ENCODE measurements around the gene ZGRF1.
A peak's percentile ranks its signal among the peaks of the same experiment; 100 is the strongest.

ZGRF1 gene

GRCh38 chr4:112517067-112517634, 119.6 kb downstream of the ZGRF1 start:
- H3K4me3 ChIP-seq (ENCODE audit: low read depth, low read length): peak overlapping the region; percentile 52

DNA sequence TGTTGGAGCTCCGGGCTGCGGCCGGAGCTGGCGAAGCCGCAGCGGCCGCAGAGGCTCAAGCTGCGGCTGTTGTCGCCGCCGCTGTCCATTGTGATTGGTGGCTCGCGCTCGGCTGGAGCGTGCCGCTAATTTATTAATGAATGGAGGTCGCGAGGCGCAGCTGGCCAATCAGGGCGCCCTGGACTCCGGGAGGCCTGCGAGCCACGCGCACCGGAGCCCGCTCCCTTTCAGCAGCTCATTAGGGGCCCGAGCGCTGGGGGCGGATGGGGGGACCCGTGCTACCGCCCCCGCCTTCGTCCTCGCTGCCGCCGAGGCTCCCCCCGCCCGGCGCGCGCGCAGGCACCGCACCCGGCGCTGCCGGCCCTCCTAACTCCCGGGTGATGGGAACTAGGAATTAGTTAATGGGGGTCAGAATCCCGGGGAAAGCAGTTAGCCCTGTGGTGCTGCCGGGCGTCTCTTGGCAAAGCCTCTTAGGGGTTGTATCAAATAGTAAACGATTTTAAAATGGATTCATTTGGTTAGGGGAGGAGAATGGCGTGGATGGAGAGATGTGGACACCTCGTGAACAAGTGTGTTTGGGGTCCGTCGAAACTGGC, 120.1 kb downstream of the ZGRF1 start:
- no peaks in the 10 kb centered on the region for H3K36me3 ChIP-seq (ENCODE audit: control insufficient read depth, insufficient read depth, low read length)
- H3K27me3 ChIP-seq (ENCODE audit: control insufficient read depth, insufficient read depth, low read length): peaks cover 93% of the 10 kb centered on the region
- H3K9me3 ChIP-seq (ENCODE audit: control insufficient read depth, insufficient read depth, low read length): no peaks in the 10 kb centered on the region
- peak overlapping the region; percentile 19 for H3K9ac ChIP-seq (ENCODE audit: low read depth, low read length)
- H3K4me3 ChIP-seq (ENCODE audit: low read depth, low read length): peak overlapping the region; percentile 52
- peaks cover 35% of the 10 kb centered on the region for H3K4me1 ChIP-seq (ENCODE audit: control insufficient read depth, insufficient read depth, low read length)

More at GRCh38 chr4:112517067-112517634, 119.6 kb downstream of the ZGRF1 start:
- Histone ChIP-seq H3K27me3 (ENCODE audit: control insufficient read depth, insufficient read depth, low read length) (peaks cover 93% of the 10 kb centered on the region), H3K4me1 (ENCODE audit: control insufficient read depth, insufficient read depth, low read length) (peaks cover 35% of the 10 kb centered on the region), H3K9me3 (ENCODE audit: control insufficient read depth, insufficient read depth, low read length) (no peaks in the 10 kb centered on the region), H3K36me3 (ENCODE audit: control insufficient read depth, insufficient read depth, low read length) (no peaks in the 10 kb centered on the region), H3K9ac (ENCODE audit: low read depth, low read length) (peak overlapping the region; percentile 19)

GRCh38 chr4:112516066-112516470, 120.6 kb downstream of the ZGRF1 start, which contains the start of gene NEUROG2:
TSS of gene NEUROG2 (minus strand) at chr4:112516180. CDS start at chr4:112515475, 705 bp downstream.
- Histone ChIP-seq H3K36me3 (ENCODE audit: control insufficient read depth, insufficient read depth, low read length) (no peaks in the 10 kb centered on the region), H3K9ac (ENCODE audit: low read depth, low read length) (peak within 1 kb of the TSS; percentile 19), H3K27me3 (ENCODE audit: control insufficient read depth, insufficient read depth, low read length) (peaks cover 93% of the 10 kb centered on the region), H3K4me3 (ENCODE audit: low read depth, low read length) (peak within 1 kb of the TSS; percentile 60), H3K4me1 (ENCODE audit: control insufficient read depth, insufficient read depth, low read length) (peaks cover 30% of the 10 kb centered on the region), H3K9me3 (ENCODE audit: control insufficient read depth, insufficient read depth, low read length) (no peaks in the 10 kb centered on the region)

DNA sequence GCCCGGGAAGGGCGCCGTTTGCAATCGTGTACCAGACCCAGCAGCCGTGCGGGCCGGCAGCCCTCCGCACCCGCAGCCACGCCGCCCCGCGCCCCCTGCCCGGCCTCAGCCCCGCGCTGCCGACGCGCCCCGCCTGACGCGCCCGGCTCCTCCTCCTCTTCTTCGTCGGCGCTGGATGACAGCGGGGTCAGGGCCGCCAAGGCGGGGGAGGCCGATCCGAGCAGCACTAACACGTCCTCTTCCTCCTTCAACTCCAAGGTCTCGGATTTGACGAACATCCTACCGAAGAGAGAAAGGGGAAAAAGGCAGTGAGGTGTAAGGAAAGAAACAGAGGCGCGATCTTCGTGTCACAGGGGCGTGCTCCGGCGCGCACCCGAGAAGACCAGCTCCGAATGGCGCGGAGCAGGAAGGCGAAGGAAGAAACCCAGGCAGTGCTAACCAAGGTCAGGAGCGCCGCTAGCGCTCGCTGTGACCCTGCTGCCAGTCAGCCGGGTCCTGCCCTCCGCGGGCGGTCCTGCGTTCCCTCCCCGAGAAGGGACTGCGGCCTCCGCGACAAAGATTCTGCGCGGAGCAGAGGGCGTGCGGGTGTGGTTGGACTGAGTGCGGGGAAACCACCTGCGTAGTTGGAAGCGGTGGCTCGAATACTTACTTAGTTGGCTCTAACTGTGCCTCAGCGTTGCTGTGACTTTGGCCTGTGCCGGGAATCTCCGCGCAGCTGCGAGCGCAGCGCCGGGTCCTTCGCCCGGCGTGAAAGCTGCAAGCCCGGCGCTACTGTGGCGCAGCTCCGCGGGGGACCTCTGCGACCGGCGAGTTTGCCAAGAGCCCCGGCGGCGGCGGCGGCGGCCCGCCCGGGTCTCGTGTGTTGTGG, 121.3 kb downstream of the ZGRF1 start:
- peaks cover 24% of the 10 kb centered on the region for H3K4me1 ChIP-seq (ENCODE audit: control insufficient read depth, insufficient read depth, low read length)
- H3K9ac ChIP-seq (ENCODE audit: low read depth, low read length): no peak overlapping the region
- H3K36me3 ChIP-seq (ENCODE audit: control insufficient read depth, insufficient read depth, low read length): no peaks in the 10 kb centered on the region
- no peaks in the 10 kb centered on the region for H3K9me3 ChIP-seq (ENCODE audit: control insufficient read depth, insufficient read depth, low read length)
- H3K4me3 ChIP-seq (ENCODE audit: low read depth, low read length): peak overlapping the region; percentile 60
- H3K27me3 ChIP-seq (ENCODE audit: control insufficient read depth, insufficient read depth, low read length): peaks cover 93% of the 10 kb centered on the region

GRCh38 chr4:112514647-112515197, 122.0 kb downstream of the ZGRF1 start:
- no peaks in the 10 kb centered on the region for H3K9me3 ChIP-seq (ENCODE audit: control insufficient read depth, insufficient read depth, low read length)
- H3K27me3 ChIP-seq (ENCODE audit: control insufficient read depth, insufficient read depth, low read length): peaks cover 93% of the 10 kb centered on the region
- H3K4me3 ChIP-seq (ENCODE audit: low read depth, low read length): peak overlapping the region; percentile 60
- H3K36me3 ChIP-seq (ENCODE audit: control insufficient read depth, insufficient read depth, low read length): no peaks in the 10 kb centered on the region
- H3K4me1 ChIP-seq (ENCODE audit: control insufficient read depth, insufficient read depth, low read length): peaks cover 21% of the 10 kb centered on the region
- no peak overlapping the region for H3K9ac ChIP-seq (ENCODE audit: low read depth, low read length)

DNA sequence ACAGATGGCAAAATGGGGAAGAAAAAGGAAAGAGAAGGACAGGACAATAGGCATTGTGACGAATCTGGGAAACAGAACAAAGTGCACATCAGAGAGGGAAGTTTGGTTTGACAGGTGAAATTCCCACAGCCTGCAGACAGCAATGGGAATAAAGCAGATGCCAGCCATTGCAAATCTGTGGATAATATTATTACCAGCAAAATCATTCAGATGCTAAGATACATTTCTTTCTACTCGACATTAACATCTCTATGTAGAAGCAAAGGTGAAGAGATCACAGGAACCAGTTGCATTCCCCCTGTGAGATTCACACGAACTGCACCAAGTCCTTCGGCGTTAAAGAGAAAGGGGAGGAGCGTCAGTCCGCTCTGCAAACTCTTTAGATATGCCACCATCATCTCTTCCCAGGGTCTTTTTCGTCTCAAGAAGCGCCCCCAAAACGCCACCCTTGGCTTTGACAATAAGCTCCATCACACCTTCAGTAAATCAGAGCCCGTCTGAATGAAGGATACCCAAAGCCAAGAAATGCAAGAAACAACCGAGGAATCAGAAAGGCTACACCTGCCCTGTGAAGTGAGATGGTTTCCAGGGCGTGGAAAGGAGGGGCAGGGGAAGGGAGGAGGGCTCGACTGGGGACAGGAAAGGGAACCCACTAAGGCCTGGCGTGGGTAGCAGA, 122.6 kb downstream of the ZGRF1 start:
- no peaks in the 10 kb centered on the region for H3K9me3 ChIP-seq (ENCODE audit: control insufficient read depth, insufficient read depth, low read length)
- H3K36me3 ChIP-seq (ENCODE audit: control insufficient read depth, insufficient read depth, low read length): no peaks in the 10 kb centered on the region
- H3K4me1 ChIP-seq (ENCODE audit: control insufficient read depth, insufficient read depth, low read length): peaks cover 21% of the 10 kb centered on the region
- peak overlapping the region; percentile 60 for H3K4me3 ChIP-seq (ENCODE audit: low read depth, low read length)
- H3K9ac ChIP-seq (ENCODE audit: low read depth, low read length): no peak overlapping the region
- H3K27me3 ChIP-seq (ENCODE audit: control insufficient read depth, insufficient read depth, low read length): peaks cover 93% of the 10 kb centered on the region

GRCh38 chr4:112511803-112512118, 124.9 kb downstream of the ZGRF1 start:
- no peaks in the 10 kb centered on the region for H3K36me3 ChIP-seq (ENCODE audit: control insufficient read depth, insufficient read depth, low read length)
- H3K27me3 ChIP-seq (ENCODE audit: control insufficient read depth, insufficient read depth, low read length): peaks cover 93% of the 10 kb centered on the region
- H3K4me1 ChIP-seq (ENCODE audit: control insufficient read depth, insufficient read depth, low read length): peaks cover 21% of the 10 kb centered on the region
- no peaks in the 10 kb centered on the region for H3K9me3 ChIP-seq (ENCODE audit: control insufficient read depth, insufficient read depth, low read length)
- H3K9ac ChIP-seq (ENCODE audit: low read depth, low read length): no peak overlapping the region
- H3K4me3 ChIP-seq (ENCODE audit: low read depth, low read length): peak overlapping the region; percentile 45

- Histone ChIP-seq H3K27me3 (ENCODE audit: control insufficient read depth, insufficient read depth, low read length) (peaks cover 97% of the 10 kb centered on the region), H3K9ac (ENCODE audit: low read depth, low read length) (no peak overlapping the region), H3K4me3 (ENCODE audit: low read depth, low read length) (peak overlapping the region; percentile 45)
Measured at GRCh38 chr4:112511093-112511802, 125.5 kb downstream of the ZGRF1 start.

GRCh38 chr4:112510291-112511092, 126.2 kb downstream of the ZGRF1 start:
- Histone ChIP-seq H3K36me3 (ENCODE audit: control insufficient read depth, insufficient read depth, low read length) (no peaks in the 10 kb centered on the region), H3K27me3 (ENCODE audit: control insufficient read depth, insufficient read depth, low read length) (peaks cover 99% of the 10 kb centered on the region), H3K4me3 (ENCODE audit: low read depth, low read length) (peak overlapping the region; percentile 45), H3K4me1 (ENCODE audit: control insufficient read depth, insufficient read depth, low read length) (peaks cover 19% of the 10 kb centered on the region), H3K9me3 (ENCODE audit: control insufficient read depth, insufficient read depth, low read length) (no peaks in the 10 kb centered on the region), H3K9ac (ENCODE audit: low read depth, low read length) (no peak overlapping the region)

More at GRCh38 chr4:112511093-112511802, 125.5 kb downstream of the ZGRF1 start:
- Histone ChIP-seq H3K4me1 (ENCODE audit: control insufficient read depth, insufficient read depth, low read length) (peaks cover 21% of the 10 kb centered on the region), H3K9me3 (ENCODE audit: control insufficient read depth, insufficient read depth, low read length) (no peaks in the 10 kb centered on the region), H3K36me3 (ENCODE audit: control insufficient read depth, insufficient read depth, low read length) (no peaks in the 10 kb centered on the region)

- Histone ChIP-seq H3K9me3 (ENCODE audit: control insufficient read depth, insufficient read depth, low read length) (no peaks in the 10 kb centered on the region), H3K4me1 (ENCODE audit: control insufficient read depth, insufficient read depth, low read length) (peaks cover 17% of the 10 kb centered on the region), H3K36me3 (ENCODE audit: control insufficient read depth, insufficient read depth, low read length) (no peaks in the 10 kb centered on the region), H3K4me3 (ENCODE audit: low read depth, low read length) (peak overlapping the region; percentile 37), H3K9ac (ENCODE audit: low read depth, low read length) (no peak overlapping the region), H3K27me3 (ENCODE audit: control insufficient read depth, insufficient read depth, low read length) (peaks cover 99% of the 10 kb centered on the region)
Measured at GRCh38 chr4:112509243-112510141, 127.2 kb downstream of the ZGRF1 start.
